HepG2 (cell line): ENCODE results near the gene THEMIS. TPM values are rescaled to one million over a fixed set of nuclear protein-coding genes. Genes with fewer than 3 reads are reported as not detected.

Source experiments
- ATAC-seq: fragments of 200-7000 bp; cut with Tn5 transposase; 3 replicates; pipeline ENCODE4 v1.9.1; 2020; ENCODE audit warnings: mild to moderate bottlenecking, moderate library complexity
- BruUV-seq: library from RNA; stranded (reverse); fragments of 400-500 nt; replicated peaks from 2 replicates; lab custom pipeline; 2021; lab: Mats Ljungman, UMichigan
- CTCF ChIA-PET: fragments of 300-600 bp; formaldehyde crosslinking; extraction: SDS; loops from one replicate; lab custom pipeline; 2021; ENCODE audit warnings: low total read pairs, inconsistent platforms, low intra/inter-chr PET ratio; lab: Yijun Ruan, JAX
- POLR2A ChIA-PET: fragments of 350-600 bp; sonication (Branson Sonifier 250); formaldehyde crosslinking; loops from one replicate; lab custom pipeline; 2020; ENCODE audit warnings: antibody characterized with exemption, inconsistent platforms; lab: Yijun Ruan, JAX
- DNase-seq: peaks from one replicate; pipeline ENCODE4 v3.0.0-alpha.2; 2015; ENCODE audit warnings: low spot score
- FAIRE-seq: peaks from 3 replicates; lab custom pipeline; 2011; peaks lifted over from hg19 to GRCh38; lab: Jason Lieb, UNC
- H2AFZ ChIP-seq: one replicate; pipeline ENCODE4 v1.6.1; 2011; ENCODE audit warnings: low read length, inconsistent platforms
- H3K27ac ChIP-seq: fragments of 300-600 bp; 3 replicates; pipeline ENCODE4 v1.8.0; 2011; ENCODE audit warnings: mixed run types, mild to moderate bottlenecking, mixed read lengths, low read length, inconsistent platforms; ENCODE audit not compliant: insufficient read depth; ENCODE audit errors: extremely low read length
- H3K27me3 ChIP-seq, 2 experiments: fragments of 200-600 bp in 1 of 2; 2 replicates in 1 of 2; 3 replicates in 1 of 2; pipeline versions ENCODE4 v1.6.0 to v1.8.0; 2011; ENCODE audit warnings: low read length in 2 of 2, mild to moderate bottlenecking in 2 of 2, moderate library complexity in 2 of 2, inconsistent platforms in 1 of 2; ENCODE audit not compliant: insufficient read depth in 2 of 2, control insufficient read depth in 1 of 2
- H3K36me3 ChIP-seq, 2 experiments: fragments of 200-600 bp in 1 of 2; replicated peaks in 1 of 2; 2 replicates in 1 of 2; 3 replicates in 1 of 2; pipeline versions ENCODE4 v1.5.1 to v1.8.0; 2011; ENCODE audit warnings: low read length in 2 of 2, inconsistent platforms in 1 of 2; ENCODE audit not compliant: insufficient read depth in 2 of 2, control insufficient read depth in 1 of 2
- H3K4me1 ChIP-seq: 2 replicates; pipeline ENCODE4 v1.5.1; 2012; ENCODE audit warnings: low read length, inconsistent platforms; ENCODE audit not compliant: insufficient read depth
- H3K4me2 ChIP-seq: 2 replicates; pipeline ENCODE4 v1.6.0; 2011; ENCODE audit warnings: low read depth, low read length, inconsistent platforms
- H3K4me3 ChIP-seq, 3 experiments: fragments of 200-600 bp in 1 of 3; sonication (generic), shearing (Covaris generic) in 1 of 3; replicated peaks in 1 of 3; 2 replicates each; pipeline ENCODE4 v1.5.1; 2011 to 2016; ENCODE audit warnings: low read length in 3 of 3, inconsistent platforms in 2 of 3, low read depth in 2 of 3, mild to moderate bottlenecking in 2 of 3, control low read depth in 1 of 3, mixed read lengths in 1 of 3; ENCODE audit not compliant: insufficient read depth in 1 of 3
- H3K79me2 ChIP-seq: one replicate; pipeline ENCODE4 v1.6.1; 2011; ENCODE audit warnings: low read length, inconsistent platforms; ENCODE audit not compliant: insufficient read depth
- H3K9ac ChIP-seq: 2 replicates; pipeline ENCODE4 v1.6.0; 2011; ENCODE audit warnings: mild to moderate bottlenecking, low read depth, low read length, inconsistent platforms; ENCODE audit not compliant: insufficient read depth
- H3K9me3 ChIP-seq: 2 replicates; pipeline ENCODE4 v1.5.1; 2012; ENCODE audit warnings: mild to moderate bottlenecking, low read length
- H4K20me1 ChIP-seq: 2 replicates; pipeline ENCODE4 v1.6.0; 2011; ENCODE audit warnings: inconsistent platforms, mild to moderate bottlenecking, low read length, moderate library complexity; ENCODE audit not compliant: insufficient read depth
- ARNT ChIP-seq: fragments of 450-650 bp; IDR thresholded peaks from 2 replicates; pipeline ENCODE4 v1.6.1; 2017
- ARNT2 ChIP-seq: sonication (generic); formaldehyde crosslinking; IDR thresholded peaks from 2 replicates; pipeline ENCODE4 v1.8.0; 2022; ENCODE audit warnings: mild to moderate bottlenecking, low read depth, missing genetic modification reagents, moderate library complexity
- JUNB ChIP-seq: sonication (generic); formaldehyde crosslinking; IDR thresholded peaks from 2 replicates; pipeline ENCODE4 v1.8.0; 2022; ENCODE audit warnings: missing genetic modification reagents, mild to moderate bottlenecking, borderline replicate concordance
- KDM1A ChIP-seq: IDR thresholded peaks from 2 replicates; pipeline ENCODE4 v1.6.1; 2016; ENCODE audit warnings: missing compliant biosample characterization
- KDM4B ChIP-seq: sonication (generic); formaldehyde crosslinking; IDR thresholded peaks from 2 replicates; pipeline ENCODE4 v1.4.0; 2020; ENCODE audit warnings: missing genetic modification reagents
- NFIC ChIP-seq: IDR thresholded peaks from 2 replicates; pipeline ENCODE4 v1.6.1; 2012; ENCODE audit warnings: mild to moderate bottlenecking, low read length, inconsistent platforms
- PCBP2 ChIP-seq: fragments of 200-400 bp; formaldehyde crosslinking; optimal IDR thresholded peaks from 2 replicates; pipeline ENCODE3; 2018; ENCODE audit warnings: low read length, low read depth; ENCODE audit not compliant: poor library complexity, severe bottlenecking
- PHF21A ChIP-seq: sonication (generic); formaldehyde crosslinking; IDR thresholded peaks from 2 replicates; pipeline ENCODE4 v1.5.0; 2020; ENCODE audit warnings: mild to moderate bottlenecking, missing genetic modification reagents
- POLR2A ChIP-seq, 2 experiments: IDR thresholded peaks; 2 replicates each; pipeline ENCODE4 v1.6.1; 2011; ENCODE audit warnings: low read depth in 2 of 2, low read length in 2 of 2, mild to moderate bottlenecking in 1 of 2, moderate library complexity in 1 of 2; ENCODE audit not compliant: insufficient read depth in 1 of 2
- RBFOX2 ChIP-seq: fragments of 200-400 bp; formaldehyde crosslinking; IDR thresholded peaks from 2 replicates; pipeline ENCODE4 v1.6.1; 2017; ENCODE audit warnings: low read depth, mild to moderate bottlenecking, low read length
- RXRB ChIP-seq: IDR thresholded peaks from 2 replicates; pipeline ENCODE4 v1.6.1; 2016; ENCODE audit warnings: borderline replicate concordance, missing genetic modification reagents, missing compliant biosample characterization
- SP5 ChIP-seq: IDR thresholded peaks from 2 replicates; pipeline ENCODE4 v1.6.1; 2016; ENCODE audit warnings: low read depth, borderline replicate concordance
- SRSF1 ChIP-seq: fragments of 200-400 bp; formaldehyde crosslinking; optimal IDR thresholded peaks from 2 replicates; pipeline ENCODE3; 2017; ENCODE audit warnings: mild to moderate bottlenecking, low read depth, low read length, moderate library complexity
- TMF1 ChIP-seq: sonication (generic); formaldehyde crosslinking; IDR thresholded peaks from 2 replicates; pipeline ENCODE4 v1.8.1; 2022; ENCODE audit warnings: low read depth, missing genetic modification reagents
- ZNF549 ChIP-seq: sonication (generic); formaldehyde crosslinking; IDR thresholded peaks from 2 replicates; pipeline ENCODE4 v1.5.0; 2020; ENCODE audit warnings: missing genetic modification reagents
- ZNF672 ChIP-seq: sonication (generic); formaldehyde crosslinking; IDR thresholded peaks from 2 replicates; pipeline ENCODE4 v1.8.1; 2022; ENCODE audit warnings: missing genetic modification reagents
- ZNF784 ChIP-seq: sonication (generic); formaldehyde crosslinking; IDR thresholded peaks from 2 replicates; pipeline ENCODE4 v1.5.1; 2020; ENCODE audit warnings: missing genetic modification reagents, mild to moderate bottlenecking, borderline replicate concordance
- ZNF839 ChIP-seq: sonication (generic); formaldehyde crosslinking; IDR thresholded peaks from 2 replicates; pipeline ENCODE4 v1.4.0; 2020; ENCODE audit warnings: missing genetic modification reagents, mild to moderate bottlenecking, borderline replicate concordance
- ZSCAN12 ChIP-seq: sonication (generic); formaldehyde crosslinking; IDR thresholded peaks from 2 replicates; pipeline ENCODE4 v1.9.0; 2021; ENCODE audit warnings: mild to moderate bottlenecking, missing genetic modification reagents
- ZSCAN25 ChIP-seq: sonication (generic); formaldehyde crosslinking; IDR thresholded peaks from 2 replicates; pipeline ENCODE4 v1.8.0; 2022; ENCODE audit warnings: mild to moderate bottlenecking, missing genetic modification reagents
- WGBS: methylation state at CpG from one replicate; pipeline ENCODE4 v1.1.6; 2017; ENCODE audit warnings: low lambda C conversion rate; 5-methylcytosine and 5-hydroxymethylcytosine counted together
- in situ Hi-C: cut with HindIII; loops from 2 replicates; pipeline ENCODE4 v1.10.0; 2017; ENCODE audit warnings: low pct_unique_long_range_greater_than_20kb; ENCODE audit not compliant: extremely low pct_ligation_motif_present
- intact Hi-C: fragments of 100-400 bp; cut with micrococcal nuclease; formaldehyde crosslinking; loops from one replicate; pipeline ENCODE4 v1.10.0; 2022; ENCODE audit not compliant: unreplicated experiment
- polyA plus RNA-seq, 8 experiments: library from polyadenylated mRNA; depleted of rRNA in 3 of 8; stranded (reverse) in 7 of 8; unstranded in 1 of 8; fragments of >200 nt; fragmentation: Illumina TruSeq in 4 of 8; extraction: Trizol in 4 of 8; gene quantifications; 2 replicates each; pipeline versions ENCODE4 v1.2.1 to v1.2.3, GENCODE V29; 2011 to 2016; ENCODE audit warnings: low read depth in 4 of 8, missing spikeins in 1 of 8, mixed read lengths in 1 of 8; ENCODE audit not compliant: insufficient read depth in 1 of 8
- total RNA-seq, 5 experiments: library from RNA; depleted of rRNA; stranded (reverse); fragments of >200 nt; fragmentation: Illumina TruSeq; extraction: Trizol; gene quantifications; 2 replicates each; pipeline ENCODE4 v1.2.3, GENCODE V29; 2016; ENCODE audit warnings: low read depth in 1 of 5
- TF ChIP-seq, protein P1 (sequence below): sonication (generic); formaldehyde crosslinking; IDR thresholded peaks from 2 replicates; pipeline ENCODE4 v1.5.0; 2020; ENCODE audit warnings: missing genetic modification reagents

The THEMIS gene
- total and polyA plus RNA-seq, 2 of the 13 experiments (the other 11 are each of a cell fraction or from before 2014, with no cell fraction given) = not detected

- Histone ChIP-seq H3K79me2 (no peaks in the 10 kb centered on the region), H3K9ac (no peak overlapping the region), H2AFZ (no peak overlapping the region), H3K27ac (no peak overlapping the region), H3K9me3 (no peaks in the 10 kb centered on the region), H3K4me1 (no peaks in the 10 kb centered on the region), H4K20me1 (no peaks in the 10 kb centered on the region), H3K36me3 (no peaks in the 10 kb centered on the region), H3K27me3 (no peaks in the 10 kb centered on the region), H3K4me2 (no peak overlapping the region), H3K4me3 (no peak overlapping the region)
- in situ Hi-C loops = no loop called here
- ATAC-seq (no peak), FAIRE-seq (no peak), DNase-seq (no peak)
- ChIA-PET CTCF (no interaction called here), POLR2A (no interaction called here)
- WGBS = 11% methylated on average over 1 of the region's 1 CpG
- BruUV-seq = no TSS peak
- TF ChIP-seq ZNF839 = no peak
- no peak for TF ChIP-seq RXRB (CRISPR knock-in tag)
- TF ChIP-seq ZNF784 (CRISPR knock-in tag) = no peak
- TF ChIP-seq TMF1 (CRISPR knock-in tag) = no peak
- no peak for TF ChIP-seq ZSCAN12 (CRISPR knock-in tag)
- intact Hi-C loops = no loop called here
Measured at GRCh38 chr6:127843582-127843981, 57.3 kb downstream of the THEMIS start.

DNA sequence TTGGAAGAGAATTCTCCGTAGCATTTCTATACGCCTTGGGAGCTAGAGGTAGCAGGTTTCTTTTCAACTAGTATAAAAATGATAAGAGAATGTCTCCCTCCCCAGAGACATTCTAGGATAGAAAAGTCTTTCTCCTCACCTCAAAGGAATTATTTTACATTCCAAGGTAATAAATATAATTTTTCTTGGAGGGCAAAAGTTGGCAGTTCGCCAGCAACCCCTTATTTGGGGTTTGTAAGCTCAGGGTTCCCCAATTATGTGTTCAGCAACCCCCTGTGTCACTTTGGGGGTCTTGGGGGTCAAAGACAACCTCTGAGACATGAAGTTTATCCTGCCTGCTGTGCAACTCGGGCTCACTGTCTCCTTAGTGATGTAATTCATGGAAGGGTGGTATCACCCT, 58.3 kb downstream of the THEMIS start:
- ChIA-PET CTCF (no interaction called here), POLR2A (no interaction called here)
- WGBS = 47% methylated on average over 4 of the region's 4 CpGs
- TF ChIP-seq KDM1A = no peak
- TF ChIP-seq SP5 = no peak
- TF ChIP-seq ARNT = no peak
- TF ChIP-seq JUNB (CRISPR knock-in tag) = no peak
- no peak for TF ChIP-seq SRSF1
- no peak for TF ChIP-seq ARNT2 (CRISPR knock-in tag)
- no peak for TF ChIP-seq RBFOX2
- no peak for TF ChIP-seq ZSCAN25 (CRISPR knock-in tag)
- TF ChIP-seq, protein P1, sequence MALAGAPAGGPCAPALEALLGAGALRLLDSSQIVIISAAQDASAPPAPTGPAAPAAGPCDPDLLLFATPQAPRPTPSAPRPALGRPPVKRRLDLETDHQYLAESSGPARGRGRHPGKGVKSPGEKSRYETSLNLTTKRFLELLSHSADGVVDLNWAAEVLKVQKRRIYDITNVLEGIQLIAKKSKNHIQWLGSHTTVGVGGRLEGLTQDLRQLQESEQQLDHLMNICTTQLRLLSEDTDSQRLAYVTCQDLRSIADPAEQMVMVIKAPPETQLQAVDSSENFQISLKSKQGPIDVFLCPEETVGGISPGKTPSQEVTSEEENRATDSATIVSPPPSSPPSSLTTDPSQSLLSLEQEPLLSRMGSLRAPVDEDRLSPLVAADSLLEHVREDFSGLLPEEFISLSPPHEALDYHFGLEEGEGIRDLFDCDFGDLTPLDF = no peak
- no peak for TF ChIP-seq POLR2A (IDR thresholded peaks at IDR 0.05; ENCODE audit: insufficient read depth in 1 of 2, low read depth in 2 of 2, low read length in 2 of 2)
- no peak for TF ChIP-seq ZNF549 (CRISPR knock-in tag)
- no peak for TF ChIP-seq KDM4B (CRISPR knock-in tag)
- no peak for TF ChIP-seq NFIC
- no peak for TF ChIP-seq ZNF672 (CRISPR knock-in tag)
- no peak for TF ChIP-seq PHF21A (CRISPR knock-in tag)
- no peak for TF ChIP-seq PCBP2
- H3K36me3 ChIP-seq = no peaks in the 10 kb centered on the region
- intact Hi-C loops (no loop called here), in situ Hi-C loops (no loop called here)
- no TSS peak for BruUV-seq
- H2AFZ ChIP-seq = no peak overlapping the region
- H3K4me3 ChIP-seq = no peak overlapping the region
- no peak overlapping the region for H3K9ac ChIP-seq
- no peak overlapping the region for H3K4me2 ChIP-seq
- DNase-seq (no peak), FAIRE-seq (no peak), ATAC-seq (no peak)
- H3K9me3 ChIP-seq = no peaks in the 10 kb centered on the region
- H3K79me2 ChIP-seq = no peaks in the 10 kb centered on the region
- H4K20me1 ChIP-seq = no peaks in the 10 kb centered on the region
- H3K27me3 ChIP-seq = no peaks in the 10 kb centered on the region
- no peaks in the 10 kb centered on the region for H3K4me1 ChIP-seq
- no peak overlapping the region for H3K27ac ChIP-seq
